Esophagus muscularis mucosa (tissue), 4 donors: ENCODE data around the gene TLNRD1. TPM values are rescaled to one million over a fixed set of nuclear protein-coding genes. Genes with fewer than 3 reads are reported as not detected.

Experiments used
- DNase-seq: peaks from one replicate; pipeline ENCODE4 v3.0.0-alpha.2; 2017; ENCODE audit errors: extremely low spot score
- H3K27ac ChIP-seq, 4 donors: fragments of 200-600 bp; sonication (generic); replicated peaks in 1 of 4; 1 replicate in 3 of 4; 2 replicates in 1 of 4; pipeline ENCODE4 v1.5.1; 2016 to 2019; ENCODE audit warnings: mild to moderate bottlenecking in 1 of 4
- H3K27me3 ChIP-seq, 4 donors: fragments of 200-600 bp; sonication (generic); one replicate each; pipeline versions ENCODE4 v1.5.1 to v1.6.0; 2016 to 2019
- H3K36me3 ChIP-seq, 4 donors: fragments of 200-600 bp; sonication (generic); one replicate each; pipeline ENCODE4 v1.5.1; 2016 to 2019
- H3K4me1 ChIP-seq, 4 donors: fragments of 200-600 bp; sonication (generic); one replicate each; pipeline ENCODE4 v1.5.1; 2016 to 2019
- H3K4me3 ChIP-seq, 4 donors: fragments of 200-600 bp; sonication (generic); 1 replicate in 2 of 4; 2 replicates in 2 of 4; pipeline ENCODE4 v1.5.1; 2016 to 2019; ENCODE audit warnings: mild to moderate bottlenecking in 4 of 4, moderate library complexity in 1 of 4
- H3K9me3 ChIP-seq, 4 donors: fragments of 200-600 bp; sonication (generic); 1 replicate in 3 of 4; 2 replicates in 1 of 4; pipeline ENCODE4 v1.5.1; 2016 to 2019
- CTCF ChIP-seq, 3 experiments: fragments of 200-600 bp in 2 of 3; fragments of 450-650 bp in 1 of 3; sonication (generic) in 2 of 3; IDR thresholded peaks; one replicate each; pipeline ENCODE4 v1.5.1; 2017 to 2019; ENCODE audit warnings: antibody characterized with exemption in 3 of 3, mild to moderate bottlenecking in 2 of 3, moderate library complexity in 1 of 3
- EP300 ChIP-seq: sonication (generic); formaldehyde crosslinking; IDR thresholded peaks from one replicate; pipeline ENCODE4 v1.6.1; 2017; ENCODE audit warnings: antibody characterized with exemption
- POLR2A ChIP-seq: fragments of 450-650 bp; IDR thresholded peaks from one replicate; pipeline ENCODE4 v1.6.1; 2017; ENCODE audit warnings: antibody characterized with exemption, moderate library complexity, mild to moderate bottlenecking, low read depth
- POLR2AphosphoS5 ChIP-seq, 2 donors: sonication (generic); formaldehyde crosslinking; IDR thresholded peaks; one replicate each; pipeline ENCODE4 v1.6.1; 2017; ENCODE audit warnings: antibody characterized with exemption in 2 of 2
- WGBS: methylation state at CpG from one replicate; pipeline ENCODE4 v1.1.5; 2018; 5-methylcytosine and 5-hydroxymethylcytosine counted together
- intact Hi-C: fragments of 100-400 bp; cut with DNase I; formaldehyde crosslinking; loops from one replicate; pipeline ENCODE4 v1.15.1; 2023
- total RNA-seq, 4 donors: library from RNA; depleted of rRNA; stranded (reverse); fragments of >200 nt; gene quantifications; one replicate each; pipeline versions ENCODE4 v1.1.0 to v1.2.1, GENCODE V29; 2016

The TLNRD1 gene
- total RNA-seq, 4 donors from 2014 or later, result 15.8 to 45.7 (median 33.1) TPM

GRCh38 chr15:80996247-80996646, 4.5 kb upstream of the TLNRD1 start:
- 100% methylated on average over 1 of the region's 1 CpG for WGBS
- H3K4me3 ChIP-seq, result no peak overlapping the region
- H3K27ac ChIP-seq, result no peak overlapping the region
- TF ChIP-seq EP300, result no peak
- peak in 1 of 3 experiments; percentile 41 for TF ChIP-seq CTCF (IDR thresholded peaks at IDR 0.05)
- TF ChIP-seq POLR2A, result no peak
- no peaks in the 10 kb centered on the region for H3K36me3 ChIP-seq
- H3K4me1 ChIP-seq, result peaks cover 9 to 21% (median 16%) of the 10 kb centered on the region in 4 donors
- no peak for DNase-seq
- no peaks in the 10 kb centered on the region for H3K9me3 ChIP-seq
- H3K27me3 ChIP-seq, result no peaks in the 10 kb centered on the region
- intact Hi-C loops, result loop anchor here (10.0 kb wide), 2 partner anchors 329 to 1049 kb away; partner anchors contain the start of genes MEX3B and STARD5

GRCh38 chr15:80997692-80998091, 3.0 kb upstream of the TLNRD1 start:
- Histone ChIP-seq H3K9me3 (no peaks in the 10 kb centered on the region), H3K27ac (no peak overlapping the region), H3K36me3 (peaks cover 2 to 5% (median 3%) of the 10 kb centered on the region in 4 donors), H3K4me1 (peaks cover 0 to 23% (median 20%) of the 10 kb centered on the region in 4 donors), H3K27me3 (no peaks in the 10 kb centered on the region), H3K4me3 (no peak overlapping the region)
- WGBS, result 100% methylated on average over 1 of the region's 1 CpG
- no peak for DNase-seq
- intact Hi-C loops, result loop anchor here (10.0 kb wide), 2 partner anchors 327 to 1047 kb away; partner anchors contain the start of genes MEX3B and STARD5
- TF ChIP-seq CTCF (IDR thresholded peaks at IDR 0.05), result no peak
- no peak for TF ChIP-seq EP300
- TF ChIP-seq POLR2A, result no peak
- no peak for TF ChIP-seq POLR2AphosphoS5 (IDR thresholded peaks at IDR 0.05)

GRCh38 chr15:80998251-80998650, 2.5 kb upstream of the TLNRD1 start:
- H3K27me3 ChIP-seq, result no peaks in the 10 kb centered on the region
- peak overlapping the region; percentile 5 to 35 (median 22) for H3K27ac ChIP-seq
- WGBS, result 90% methylated on average over 1 of the region's 1 CpG
- no peak for DNase-seq
- no peaks in the 10 kb centered on the region for H3K9me3 ChIP-seq
- H3K4me1 ChIP-seq, result peaks cover 0 to 28% (median 25%) of the 10 kb centered on the region in 4 donors
- no peak overlapping the region for H3K4me3 ChIP-seq
- peaks cover 5 to 10% (median 9%) of the 10 kb centered on the region in 4 donors for H3K36me3 ChIP-seq
- intact Hi-C loops, result loop anchor here (10.0 kb wide), 2 partner anchors 327 to 1047 kb away; partner anchors contain the start of genes MEX3B and STARD5
- TF ChIP-seq POLR2A (no peak), CTCF (IDR thresholded peaks at IDR 0.05) (no peak), EP300 (no peak), POLR2AphosphoS5 (IDR thresholded peaks at IDR 0.05) (no peak)

GRCh38 chr15:80999623-81000036, 1.1 kb upstream of the TLNRD1 start:
- Histone ChIP-seq H3K4me1 (peaks cover 0 to 42% (median 39%) of the 10 kb centered on the region in 4 donors), H3K27me3 (no peaks in the 10 kb centered on the region), H3K36me3 (peaks cover 5 to 14% (median 10%) of the 10 kb centered on the region in 4 donors), H3K9me3 (no peaks in the 10 kb centered on the region), H3K27ac (peak overlapping the region; percentile 93 to 99 (median 97)), H3K4me3 (peak overlapping the region; percentile 87 to 97 (median 94))
- TF ChIP-seq POLR2A, result no peak
- no peak for TF ChIP-seq EP300
- no peak for TF ChIP-seq POLR2AphosphoS5 (IDR thresholded peaks at IDR 0.05)
- TF ChIP-seq CTCF (IDR thresholded peaks at IDR 0.05), result no peak
- WGBS, result 69% methylated on average over 13 of the region's 13 CpGs
- intact Hi-C loops, result loop anchor here (10.0 kb wide), 2 partner anchors 325 to 1045 kb away; partner anchors contain the start of genes MEX3B and STARD5
- DNase-seq, result no peak
